Hindlimb muscle (tissue), 1 donor: Measurements from ENCODE around the gene OR1D5. TPM values are rescaled to one million over a fixed set of nuclear protein-coding genes. Genes with fewer than 3 reads are reported as not detected.
"Not testable (repeated sequence)": the region's sequence is repeated elsewhere in the genome, so short reads cannot be mapped to it uniquely, and the experiment has no call there.

Source experiments
- DNase-seq: peaks from one replicate; pipeline ENCODE4 v3.0.0-alpha.2; 2013
- polyA plus RNA-seq: library from polyadenylated mRNA; unstranded; fragments of 120-200 nt; gene quantifications from one replicate; pipeline ENCODE4 v1.2.1, GENCODE V29; 2013; ENCODE audit not compliant: insufficient read length

OR1D5 gene, protein sequence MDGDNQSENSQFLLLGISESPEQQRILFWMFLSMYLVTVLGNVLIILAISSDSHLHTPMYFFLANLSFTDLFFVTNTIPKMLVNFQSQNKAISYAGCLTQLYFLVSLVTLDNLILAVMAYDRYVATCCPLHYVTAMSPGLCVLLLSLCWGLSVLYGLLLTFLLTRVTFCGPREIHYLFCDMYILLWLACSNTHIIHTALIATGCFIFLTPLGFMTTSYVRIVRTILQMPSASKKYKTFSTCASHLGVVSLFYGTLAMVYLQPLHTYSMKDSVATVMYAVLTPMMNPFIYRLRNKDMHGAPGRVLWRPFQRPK
- not detected for polyA plus RNA-seq

DNA sequence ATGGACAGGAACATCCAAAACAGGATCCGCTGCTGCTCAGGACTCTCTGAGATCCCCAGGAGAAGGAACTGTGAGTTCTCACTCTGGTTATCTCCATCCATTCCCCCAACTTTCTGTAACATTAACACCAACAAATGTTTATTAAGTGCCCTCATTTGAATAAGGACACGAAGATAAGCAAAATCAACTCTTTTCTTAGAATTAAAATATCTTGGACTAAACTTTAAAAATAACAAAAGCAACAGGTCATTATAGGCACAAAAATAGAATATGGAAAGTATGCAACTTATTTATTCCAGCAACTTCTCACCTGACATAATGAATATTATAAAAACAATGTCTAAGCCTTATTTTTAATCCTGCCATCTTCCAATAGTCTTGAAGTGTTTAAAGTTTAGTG, at the start of gene OR1D5:
Gene OR1D5 (minus strand): TSS at position 101 of the 400 bp plus-strand sequence. CDS start 0 bp downstream, at position 101.
- not testable (repeated sequence) for DNase-seq

DNA sequence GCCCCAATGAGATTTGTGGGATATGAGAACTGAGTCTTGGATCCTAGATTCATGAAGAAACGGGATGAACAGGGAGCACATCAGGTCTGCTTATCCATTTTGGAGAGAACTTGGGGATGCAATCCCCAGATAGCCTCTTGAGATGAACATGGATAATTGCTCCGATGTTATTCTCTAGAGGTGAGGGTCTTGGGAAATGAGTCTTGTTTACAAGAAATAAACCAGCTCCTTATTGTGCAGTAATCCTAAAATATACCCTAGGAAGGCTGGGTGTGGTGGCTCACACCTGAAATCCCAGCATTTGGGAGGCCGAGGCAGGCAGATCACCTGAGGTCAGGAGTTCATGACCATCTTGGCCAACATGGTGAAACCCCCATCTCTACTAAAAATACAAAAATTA, 40.9 kb upstream of the OR1D5 start, which contains the start of gene OR1D2:
Gene OR1D2 (minus strand): TSS at position 101 of the 400 bp plus-strand sequence. CDS start 11,426 bp downstream, outside the sequence.
- DNase-seq: no peak

DNA sequence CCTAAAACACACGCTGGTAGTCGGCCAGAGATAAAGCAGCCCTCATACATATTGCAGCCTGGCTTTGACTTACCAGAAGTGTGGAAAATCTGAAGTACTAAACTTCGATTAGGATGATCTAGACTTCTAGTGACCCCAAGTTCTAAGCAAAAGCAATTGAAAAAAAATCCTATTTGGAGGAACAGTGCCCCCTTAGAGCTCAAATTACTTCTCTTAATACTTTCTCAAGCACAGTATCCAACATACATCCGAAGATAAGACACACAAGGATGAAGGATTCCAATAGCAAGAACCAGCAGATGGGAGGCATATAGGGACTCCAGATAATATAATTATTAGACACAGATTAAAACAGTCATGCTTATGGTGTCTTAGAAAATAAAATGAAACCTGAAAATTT, 10.4 kb upstream of the OR1D5 start:
- not testable (repeated sequence) for DNase-seq

DNA sequence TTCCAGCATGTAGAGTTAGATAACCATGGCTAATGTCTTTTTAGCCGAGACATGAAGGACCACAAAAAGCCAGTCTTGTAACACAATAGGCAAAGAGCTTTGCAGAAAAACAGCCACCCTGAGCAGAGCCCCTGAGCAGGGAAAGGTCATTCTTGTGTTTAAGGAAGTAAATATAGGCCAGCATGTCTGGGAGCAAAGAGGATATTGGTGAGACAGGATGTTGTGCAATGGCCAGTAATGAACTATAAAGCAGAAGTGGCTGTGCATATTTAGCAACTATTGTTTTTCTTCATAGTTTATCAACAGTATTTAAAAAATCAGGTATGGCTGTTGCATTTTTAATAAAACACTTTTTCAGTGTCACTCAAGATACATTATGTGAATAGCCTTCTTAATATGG, 1.8 kb upstream of the OR1D5 start:
- DNase-seq: not testable (repeated sequence)

DNA sequence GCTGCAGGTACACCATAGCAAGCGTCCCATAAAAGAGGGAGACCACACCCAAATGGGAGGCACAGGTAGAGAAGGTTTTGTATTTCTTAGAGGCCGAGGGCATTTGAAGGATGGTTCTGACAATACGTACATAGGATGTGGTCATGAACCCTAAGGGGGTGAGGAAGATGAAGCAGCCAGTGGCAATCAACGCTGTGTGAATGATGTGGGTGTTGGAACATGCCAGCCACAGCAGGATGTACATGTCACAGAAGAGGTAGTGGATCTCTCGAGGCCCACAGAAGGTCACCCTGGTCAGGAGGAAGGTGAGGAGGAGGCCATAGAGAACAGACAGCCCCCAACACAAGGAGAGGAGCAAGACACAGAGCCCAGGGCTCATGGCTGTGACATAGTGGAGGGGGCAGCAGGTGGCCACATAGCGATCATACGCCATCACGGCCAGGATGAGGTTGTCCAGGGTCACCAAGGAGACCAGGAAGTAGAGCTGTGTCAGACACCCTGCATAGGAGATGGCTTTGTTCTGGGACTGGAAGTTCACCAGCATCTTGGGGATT, 506 bp downstream of the OR1D5 start:
- not testable (repeated sequence) for DNase-seq

DNA sequence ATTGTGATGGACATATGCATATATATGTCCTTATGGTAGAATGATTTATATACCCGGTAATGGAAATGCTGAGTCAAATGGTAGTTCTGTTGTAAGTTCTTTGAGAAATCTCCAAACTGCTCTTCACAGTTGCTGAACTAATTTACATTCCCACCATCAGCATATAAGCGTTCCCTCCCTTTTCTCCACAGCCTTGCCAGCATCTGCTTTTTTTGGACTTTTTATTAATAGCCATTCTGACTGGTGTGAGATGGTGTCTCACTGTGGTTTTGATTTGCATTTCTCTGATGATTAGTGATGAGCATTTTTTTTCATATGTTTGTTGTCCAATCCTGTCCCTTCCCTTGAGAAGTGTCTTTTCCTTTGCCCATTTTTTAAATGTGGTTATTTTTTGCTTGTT, 8.5 kb downstream of the OR1D5 start:
- not testable (repeated sequence) for DNase-seq

DNA sequence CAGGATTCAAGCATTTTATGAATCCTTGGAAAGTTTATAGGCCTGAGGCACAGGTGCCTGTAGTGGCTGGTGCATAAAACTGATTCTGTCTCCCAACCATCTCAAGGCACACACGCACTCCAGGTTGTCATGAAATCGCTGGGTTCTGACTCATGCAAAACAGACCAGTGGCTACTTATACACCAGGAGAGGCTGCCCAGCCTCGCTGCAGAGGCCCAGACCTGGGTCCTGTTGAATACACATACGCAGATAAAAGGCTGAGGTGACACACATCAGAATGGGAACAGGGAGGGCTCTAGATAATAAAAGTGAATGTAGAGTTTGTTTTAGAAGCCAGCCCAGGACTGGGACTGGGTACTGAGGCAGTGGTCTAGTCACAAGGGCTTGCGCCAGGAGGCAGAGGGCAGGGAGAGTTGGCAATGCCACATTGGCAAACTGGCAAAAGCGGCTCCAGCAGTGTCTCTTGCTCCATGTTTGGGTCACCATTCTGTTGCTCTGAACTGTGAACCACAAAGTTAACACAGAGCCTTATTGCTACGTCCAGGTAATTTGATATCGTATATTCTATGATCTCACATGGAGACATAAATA, 13.6 kb downstream of the OR1D5 start:
- no peak for DNase-seq

DNA sequence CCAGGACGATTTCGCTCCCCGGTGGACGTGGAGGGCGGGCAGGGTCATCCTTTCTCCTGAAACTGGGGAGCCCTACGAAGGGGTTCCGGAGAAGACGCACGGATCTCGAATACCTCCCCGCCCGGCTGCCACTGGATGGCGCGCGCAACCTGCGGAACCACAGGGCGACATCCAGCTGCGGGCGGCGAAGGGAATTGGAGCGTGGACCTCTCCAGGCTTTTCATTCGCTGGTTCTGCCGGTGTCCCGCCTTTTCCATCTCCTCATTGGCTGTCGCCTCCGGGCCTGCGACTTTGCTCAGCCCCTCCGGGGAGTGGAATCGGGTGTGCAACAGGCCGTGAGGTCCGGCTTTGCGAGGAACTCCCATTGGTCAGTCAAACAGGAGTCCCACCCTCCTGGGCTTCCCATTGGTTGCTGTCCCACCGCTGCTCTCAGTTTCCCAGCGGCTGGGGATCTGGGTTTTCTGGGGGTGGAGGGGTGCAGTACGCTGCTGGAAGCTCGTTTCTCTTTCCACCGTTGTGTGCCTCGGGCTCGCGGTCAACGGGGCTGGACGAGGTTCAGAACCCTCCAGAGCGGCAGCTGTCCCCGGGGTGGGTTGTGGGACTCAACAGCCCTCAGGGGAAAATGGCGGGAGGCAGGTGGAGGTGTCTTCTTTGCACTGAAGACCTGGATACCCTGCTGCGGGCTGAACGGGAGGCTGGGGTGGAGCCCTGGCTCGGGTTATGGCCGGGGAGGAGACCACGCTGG, 14.5 kb downstream of the OR1D5 start:
- peak; percentile 95 for DNase-seq

DNA sequence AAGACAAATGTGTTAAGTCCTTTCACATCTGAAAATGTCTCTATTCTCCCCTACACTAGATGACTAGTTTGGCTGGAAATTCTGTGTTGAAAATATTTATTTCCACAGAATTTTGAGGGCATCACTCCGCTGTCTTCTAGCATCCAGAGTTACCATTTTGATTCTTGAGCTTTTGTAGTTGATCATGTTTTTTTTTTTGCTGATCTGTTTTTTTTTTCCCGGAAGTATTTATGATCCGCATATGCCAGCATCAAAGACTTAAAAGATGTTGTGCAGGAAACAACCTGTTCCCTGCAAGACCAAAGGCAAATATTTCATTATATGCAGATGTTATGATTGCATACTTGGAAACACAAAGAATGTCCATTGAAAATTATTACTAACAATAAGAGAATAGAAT, 16.7 kb downstream of the OR1D5 start:
- DNase-seq: no peak

DNA sequence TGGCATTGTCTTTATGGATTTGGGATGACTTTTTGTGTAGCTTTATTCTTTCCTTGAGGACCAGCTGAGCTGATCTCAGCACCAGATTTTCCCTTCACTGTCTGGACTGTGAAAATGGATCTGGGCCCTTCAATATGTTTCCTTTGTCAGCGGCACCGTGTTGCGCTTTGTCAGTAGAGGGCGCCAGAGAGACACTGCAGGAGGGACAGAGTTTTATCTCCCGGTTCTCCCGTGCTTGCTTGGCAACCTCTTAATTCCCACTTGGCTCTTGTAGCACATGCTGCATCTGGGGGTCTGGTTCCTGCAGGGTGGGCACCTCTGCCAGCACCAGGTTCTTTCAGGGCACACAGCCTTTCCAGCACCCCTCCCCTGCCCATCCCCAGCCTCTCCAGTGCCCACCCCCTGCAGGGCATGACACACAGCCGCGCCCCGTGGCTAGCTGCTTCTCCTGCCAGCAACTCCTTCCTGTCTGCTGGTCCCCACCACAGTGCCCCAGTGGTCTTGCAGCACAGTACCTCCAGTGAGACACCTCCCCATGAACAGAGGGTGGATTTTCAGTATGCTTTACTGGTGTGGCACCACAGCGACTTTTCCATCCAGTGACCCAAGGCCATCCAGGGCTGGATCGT, 19.6 kb downstream of the OR1D5 start:
- DNase-seq: no peak

DNA sequence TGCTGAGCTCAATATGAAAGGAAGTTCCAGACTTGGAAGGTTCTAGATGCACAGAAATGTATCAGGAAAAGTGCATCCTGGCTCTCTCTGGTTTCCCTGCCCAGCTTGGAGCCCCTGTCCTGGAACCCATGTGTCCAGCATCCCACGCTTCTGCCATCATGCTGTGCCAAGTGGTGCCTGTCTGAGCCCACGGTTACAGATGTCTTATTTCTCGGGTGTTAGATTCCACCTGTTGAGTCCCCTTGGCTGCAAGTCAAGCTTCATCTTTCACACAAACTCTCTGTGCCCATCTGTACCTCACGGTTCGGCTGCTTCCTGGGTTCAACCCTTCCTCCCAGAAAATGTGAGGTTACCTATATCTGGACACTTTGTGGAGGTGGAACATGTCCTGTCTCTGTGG, 22.5 kb downstream of the OR1D5 start:
- no peak for DNase-seq

DNA sequence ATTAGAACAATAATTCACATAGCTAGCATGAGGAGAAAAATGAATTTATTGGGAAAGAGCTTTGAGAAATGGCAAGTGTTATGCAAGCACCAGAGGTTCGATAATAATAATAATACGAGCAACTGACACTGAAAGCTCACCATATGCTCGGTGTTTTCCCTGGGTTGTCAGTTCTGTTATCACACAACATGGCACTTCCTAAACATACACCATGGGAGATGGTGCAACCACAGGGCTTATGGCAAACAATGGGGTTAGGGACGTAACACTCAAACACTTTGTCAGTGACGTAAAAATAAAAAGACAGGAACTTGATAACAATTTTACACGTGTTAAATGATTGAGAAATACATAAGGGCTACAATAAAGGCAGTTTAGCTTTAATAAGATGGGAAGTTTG, 23.7 kb downstream of the OR1D5 start:
- no peak for DNase-seq

DNA sequence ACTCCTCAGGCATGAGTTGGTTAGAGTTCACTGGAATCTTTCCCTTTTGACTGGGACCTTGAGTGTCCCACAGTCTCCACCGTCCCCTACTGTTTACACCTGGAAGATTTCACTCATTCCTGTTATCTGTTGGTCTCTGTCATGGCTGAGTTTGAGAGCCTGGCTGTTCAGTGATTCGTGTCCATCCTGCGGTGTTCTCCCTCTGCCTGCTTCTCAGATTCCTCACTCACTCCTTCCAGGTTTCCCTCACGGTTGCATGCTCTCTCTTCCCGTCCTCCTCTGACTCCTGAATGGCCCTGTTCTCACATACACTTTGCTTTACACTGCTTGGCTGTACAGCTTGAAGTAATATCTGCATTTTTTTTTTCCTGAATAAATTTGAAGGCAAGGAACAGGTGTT, 24.5 kb downstream of the OR1D5 start:
- DNase-seq: no peak

DNA sequence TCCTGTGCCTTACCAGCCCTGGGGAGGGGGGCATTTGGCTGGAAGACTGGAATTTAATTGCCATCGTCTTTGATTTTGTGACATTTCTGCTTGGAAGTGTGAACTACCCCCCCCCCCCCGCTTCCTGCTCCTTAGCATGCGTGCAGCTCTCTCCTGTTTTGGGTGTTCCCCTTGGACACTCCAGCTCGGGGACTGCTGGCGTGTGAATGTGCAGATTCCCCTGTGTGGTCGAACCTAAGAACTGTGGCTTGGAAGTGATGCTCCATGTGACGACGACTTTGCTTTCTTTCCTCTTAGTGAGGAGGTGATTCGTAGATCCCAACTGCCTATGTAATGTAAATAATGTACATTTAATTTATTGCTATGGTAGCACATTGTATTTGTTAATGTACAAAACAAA, 26.1 kb downstream of the OR1D5 start:
- DNase-seq: no peak

DNA sequence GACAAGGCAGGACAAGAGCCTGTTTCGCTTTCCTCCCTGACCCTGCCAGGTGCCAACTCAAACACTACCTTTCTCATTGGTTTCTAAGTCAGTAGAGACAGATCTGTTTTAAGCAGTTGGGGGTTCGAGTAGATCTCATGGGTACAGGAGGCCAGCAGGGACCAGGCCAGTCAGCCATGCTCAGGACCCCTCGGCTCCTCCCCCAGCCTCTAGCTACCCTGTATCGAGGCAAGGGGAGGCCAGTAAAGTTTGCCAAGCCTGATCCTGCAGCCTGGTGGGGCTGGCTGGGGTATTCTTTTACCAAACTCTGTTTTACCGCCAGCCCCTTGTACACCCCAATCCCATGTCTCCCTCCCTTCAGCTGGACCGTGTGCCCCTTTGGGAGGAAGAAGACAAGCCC, 26.6 kb downstream of the OR1D5 start:
- no peak for DNase-seq

DNA sequence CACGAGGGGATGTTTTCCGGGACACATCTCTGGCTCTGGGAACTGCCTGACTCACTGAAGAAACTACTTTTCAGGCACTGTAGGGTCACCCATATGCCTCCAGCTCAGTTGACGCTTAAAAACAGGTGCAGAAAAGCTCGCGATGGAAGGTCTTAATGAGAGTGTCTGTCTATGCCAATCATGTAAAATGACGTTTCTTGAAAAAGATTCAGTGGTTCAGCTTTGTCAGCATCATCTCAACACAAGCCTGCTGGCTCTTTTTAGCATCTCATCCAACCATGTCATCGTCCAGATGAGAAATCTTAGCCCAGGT, 27.5 kb downstream of the OR1D5 start:
- DNase-seq: no peak

DNA sequence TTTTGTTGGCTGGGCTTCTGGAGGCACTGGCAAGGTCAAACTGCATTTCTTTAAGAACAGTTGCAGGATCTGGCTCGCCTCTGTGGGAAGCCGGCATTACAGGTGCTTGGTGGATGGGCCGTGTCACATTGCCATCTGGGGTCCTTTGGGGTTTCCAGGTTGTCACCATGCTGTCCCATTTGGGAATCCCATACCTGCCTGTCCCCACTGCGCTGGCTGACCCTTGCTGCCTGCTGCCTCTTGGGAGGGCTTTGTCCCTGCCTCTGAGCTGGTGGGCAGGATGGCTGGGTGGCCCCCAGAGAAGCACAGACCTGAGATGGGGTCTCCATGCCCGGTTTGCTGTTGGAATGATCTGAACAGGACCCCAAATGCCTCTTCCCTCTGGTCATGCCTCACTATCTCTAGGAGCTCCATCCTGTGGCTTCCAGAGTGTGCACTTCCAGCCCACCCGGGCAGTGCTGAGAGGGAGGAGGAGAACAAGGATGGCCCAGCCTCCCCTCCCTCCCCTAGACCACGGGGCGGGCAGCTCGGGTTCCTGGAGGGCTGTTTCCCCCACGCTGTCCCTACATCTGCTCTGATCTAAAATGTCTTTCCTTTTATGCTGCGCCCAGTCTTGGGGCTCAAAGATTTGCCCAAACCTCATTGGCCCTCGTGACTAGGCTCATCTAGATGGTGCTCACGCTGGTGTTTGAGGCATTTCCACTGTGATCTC, 28.0 kb downstream of the OR1D5 start:
- no peak for DNase-seq

DNA sequence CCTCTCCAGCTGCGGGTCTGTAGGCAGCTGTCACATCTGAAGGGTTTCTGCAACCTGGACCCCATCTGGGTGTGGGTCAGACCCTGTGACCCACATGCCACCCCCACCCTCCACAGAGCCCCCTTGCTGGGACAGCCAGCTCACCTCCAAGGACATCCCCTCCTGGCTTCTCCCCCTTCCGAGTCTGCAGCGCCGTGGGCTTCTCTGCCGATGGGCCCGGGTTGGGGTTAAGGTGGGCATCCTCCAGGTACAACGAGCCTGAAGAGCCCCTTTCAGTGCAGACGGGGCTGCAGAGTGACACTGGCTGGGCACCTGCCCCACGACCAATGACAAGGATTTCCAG, 28.9 kb downstream of the OR1D5 start:
- no peak for DNase-seq

DNA sequence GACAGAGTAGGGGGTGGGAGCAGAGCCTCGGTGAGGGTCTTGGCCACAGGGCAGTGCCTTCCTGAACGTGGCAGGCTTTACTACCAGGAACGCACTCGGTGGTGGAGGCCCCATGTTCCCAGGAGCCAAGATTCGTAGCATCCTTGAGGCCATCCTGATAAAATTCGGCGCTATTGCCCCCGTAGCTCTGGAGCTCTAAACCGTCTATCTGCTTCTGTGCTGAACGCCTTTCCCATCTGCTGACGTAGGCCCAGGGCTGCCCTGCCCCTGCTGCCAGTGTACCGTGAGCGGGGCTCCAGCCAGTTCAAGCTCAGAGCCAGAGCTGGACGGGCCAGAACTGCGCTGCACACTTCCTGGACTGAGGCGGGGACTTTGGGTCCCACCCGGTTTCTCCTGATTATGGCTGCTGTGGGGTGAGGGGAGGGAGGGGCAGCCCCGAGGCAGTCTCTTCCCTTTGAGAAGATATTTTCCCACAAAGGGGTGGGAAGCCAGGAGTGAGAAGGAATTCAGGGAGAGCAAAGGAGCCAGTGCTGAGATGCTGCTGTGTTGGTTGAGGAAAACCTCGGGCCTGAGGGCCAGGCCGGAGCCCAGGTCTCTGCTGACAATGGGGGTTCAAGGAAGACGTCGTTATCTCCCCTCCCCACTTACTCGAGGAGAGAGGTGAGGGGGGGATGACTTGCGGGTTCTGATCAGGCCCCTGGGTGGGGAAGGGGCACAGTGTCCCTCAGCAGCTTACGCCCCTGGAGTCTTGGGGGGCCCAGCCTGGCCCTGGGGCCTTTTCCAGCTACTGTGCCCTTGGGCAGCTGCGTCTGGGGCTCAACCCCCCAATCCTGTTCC, 29.4 kb downstream of the OR1D5 start:
- DNase-seq: no peak

DNA sequence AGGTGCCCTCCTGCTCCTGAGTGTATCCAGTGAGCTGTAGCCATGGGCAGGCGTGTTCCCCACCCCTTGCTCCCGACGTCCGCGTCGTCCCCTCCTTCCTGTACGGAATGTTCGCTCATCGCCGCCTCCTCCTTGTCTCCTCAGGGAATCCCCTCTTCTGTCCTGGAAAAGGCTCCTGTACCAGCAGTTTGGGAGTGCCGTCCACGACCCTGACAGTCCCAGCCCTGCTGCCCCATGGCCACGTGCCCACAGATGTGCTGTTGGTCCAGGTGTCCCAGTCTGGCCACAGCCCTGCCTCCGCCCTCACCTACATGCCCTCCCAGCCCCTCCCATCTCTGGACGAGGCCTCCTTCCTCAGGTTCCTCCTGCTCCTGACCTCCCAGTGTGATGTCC, 30.2 kb downstream of the OR1D5 start:
- no peak for DNase-seq
